Chondrocyte (in vitro differentiated cells): ENCODE measurements around the gene AGA. TPM values are rescaled to one million over a fixed set of nuclear protein-coding genes. Genes with fewer than 3 reads are reported as not detected.

Experiments used
- DNase-seq: peaks from one replicate; pipeline ENCODE4 v3.0.0; 2021; ENCODE audit warnings: mixed read lengths, low spot score
- H3K27ac Mint-ChIP-seq: one replicate; pipeline ENCODE4 v1.8.0; 2021; ENCODE audit warnings: mild to moderate bottlenecking, moderate library complexity, mixed read lengths; ENCODE audit not compliant: unreplicated experiment
- H3K27me3 Mint-ChIP-seq: 2 replicates; pipeline ENCODE4 v1.8.0; 2021; ENCODE audit warnings: low read depth, mixed read lengths
- H3K36me3 Mint-ChIP-seq: 2 replicates; pipeline ENCODE4 v1.8.0; 2021; ENCODE audit warnings: low read depth, mixed read lengths
- H3K4me1 Mint-ChIP-seq: 2 replicates; pipeline ENCODE4 v1.8.0; 2021; ENCODE audit warnings: low read depth, mild to moderate bottlenecking, mixed read lengths
- H3K4me3 Mint-ChIP-seq: one replicate; pipeline ENCODE4 v1.8.0; 2021; ENCODE audit warnings: mild to moderate bottlenecking, moderate library complexity, mixed read lengths; ENCODE audit not compliant: unreplicated experiment
- H3K9me3 Mint-ChIP-seq: 2 replicates; pipeline ENCODE4 v1.8.0; 2021; ENCODE audit warnings: low read depth, mixed read lengths
- total RNA-seq: library from RNA; stranded (reverse); gene quantifications from 3 replicates; pipeline ENCODE4 v1.2.1, GENCODE V29; 2021
- TF ChIP-seq, protein P1 (sequence below): fragments of 200-600 bp; sonication (generic); IDR thresholded peaks from 2 replicates; pipeline ENCODE4 v1.5.0; 2021; ENCODE audit warnings: antibody characterized with exemption, mild to moderate bottlenecking, moderate library complexity

AGA gene
- total RNA-seq, 1 donor from 2014 or later = 26.2 TPM

GRCh38 chr4:177485528-177485927, 43.3 kb upstream of the AGA start:
- H3K4me1 Mint-ChIP-seq = no peaks in the 10 kb centered on the region
- no peak overlapping the region for H3K4me3 Mint-ChIP-seq
- no peaks in the 10 kb centered on the region for H3K36me3 Mint-ChIP-seq
- TF ChIP-seq, protein P1, sequence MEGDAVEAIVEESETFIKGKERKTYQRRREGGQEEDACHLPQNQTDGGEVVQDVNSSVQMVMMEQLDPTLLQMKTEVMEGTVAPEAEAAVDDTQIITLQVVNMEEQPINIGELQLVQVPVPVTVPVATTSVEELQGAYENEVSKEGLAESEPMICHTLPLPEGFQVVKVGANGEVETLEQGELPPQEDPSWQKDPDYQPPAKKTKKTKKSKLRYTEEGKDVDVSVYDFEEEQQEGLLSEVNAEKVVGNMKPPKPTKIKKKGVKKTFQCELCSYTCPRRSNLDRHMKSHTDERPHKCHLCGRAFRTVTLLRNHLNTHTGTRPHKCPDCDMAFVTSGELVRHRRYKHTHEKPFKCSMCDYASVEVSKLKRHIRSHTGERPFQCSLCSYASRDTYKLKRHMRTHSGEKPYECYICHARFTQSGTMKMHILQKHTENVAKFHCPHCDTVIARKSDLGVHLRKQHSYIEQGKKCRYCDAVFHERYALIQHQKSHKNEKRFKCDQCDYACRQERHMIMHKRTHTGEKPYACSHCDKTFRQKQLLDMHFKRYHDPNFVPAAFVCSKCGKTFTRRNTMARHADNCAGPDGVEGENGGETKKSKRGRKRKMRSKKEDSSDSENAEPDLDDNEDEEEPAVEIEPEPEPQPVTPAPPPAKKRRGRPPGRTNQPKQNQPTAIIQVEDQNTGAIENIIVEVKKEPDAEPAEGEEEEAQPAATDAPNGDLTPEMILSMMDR = no peak
- no peak for DNase-seq
- H3K9me3 Mint-ChIP-seq = no peaks in the 10 kb centered on the region
- no peaks in the 10 kb centered on the region for H3K27me3 Mint-ChIP-seq
- no peak overlapping the region for H3K27ac Mint-ChIP-seq

GRCh38 chr4:177484613-177485021, 42.4 kb upstream of the AGA start:
- H3K27me3 Mint-ChIP-seq = no peaks in the 10 kb centered on the region
- H3K4me1 Mint-ChIP-seq = no peaks in the 10 kb centered on the region
- no peak overlapping the region for H3K27ac Mint-ChIP-seq
- no peaks in the 10 kb centered on the region for H3K9me3 Mint-ChIP-seq
- no peaks in the 10 kb centered on the region for H3K36me3 Mint-ChIP-seq
- no peak for DNase-seq
- H3K4me3 Mint-ChIP-seq = no peak overlapping the region
- TF ChIP-seq, protein P1 = no peak

DNA sequence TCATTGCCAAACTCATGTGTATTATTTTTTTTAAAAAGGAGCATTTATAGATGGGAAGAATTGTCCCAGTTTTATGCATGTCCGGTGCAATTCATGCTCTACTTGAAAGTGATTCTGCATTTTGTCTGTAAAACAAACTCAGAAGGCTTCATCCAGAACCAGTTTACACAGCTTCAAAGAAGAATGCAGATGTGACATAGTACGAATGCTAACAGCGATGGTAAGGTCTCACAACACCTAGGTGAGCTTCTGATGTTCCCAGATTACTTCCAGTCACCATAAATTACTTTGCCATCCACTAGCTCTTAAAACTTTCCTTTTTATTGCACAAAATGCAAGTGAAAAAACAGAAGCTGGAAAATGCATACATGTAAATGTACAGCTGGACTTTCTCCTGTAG, 41.5 kb upstream of the AGA start:
- Mint-ChIP-seq H3K4me3 (no peak overlapping the region), H3K36me3 (no peaks in the 10 kb centered on the region), H3K27me3 (no peaks in the 10 kb centered on the region), H3K27ac (no peak overlapping the region), H3K9me3 (no peaks in the 10 kb centered on the region), H3K4me1 (no peaks in the 10 kb centered on the region)
- TF ChIP-seq, protein P1 = no peak
- no peak for DNase-seq

- no peaks in the 10 kb centered on the region for H3K36me3 Mint-ChIP-seq
- TF ChIP-seq, protein P1 = no peak
- H3K9me3 Mint-ChIP-seq = no peaks in the 10 kb centered on the region
- no peak overlapping the region for H3K4me3 Mint-ChIP-seq
- no peaks in the 10 kb centered on the region for H3K27me3 Mint-ChIP-seq
- H3K27ac Mint-ChIP-seq = no peak overlapping the region
- H3K4me1 Mint-ChIP-seq = no peaks in the 10 kb centered on the region
- DNase-seq = no peak
Measured at GRCh38 chr4:177483271-177483670, 41.0 kb upstream of the AGA start.

DNA sequence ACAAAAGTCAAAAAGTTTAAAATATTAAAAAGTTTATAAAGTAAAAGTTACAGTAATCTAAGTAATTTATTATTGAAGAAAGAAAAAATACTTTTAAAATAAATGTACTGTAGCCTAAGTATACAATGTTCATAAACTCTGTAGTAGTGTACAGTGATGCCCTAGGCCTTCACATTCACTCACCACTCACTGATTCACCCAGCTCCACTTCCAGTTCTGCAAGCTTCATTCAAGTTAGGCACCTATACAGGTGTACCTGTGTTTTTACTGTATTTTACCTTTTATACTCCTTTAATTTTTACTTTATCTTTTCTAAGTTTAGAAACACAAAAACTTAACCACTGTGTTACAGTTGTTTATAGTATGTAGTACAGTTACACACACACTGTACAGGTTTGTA, 40.1 kb upstream of the AGA start:
- DNase-seq = no peak
- H3K36me3 Mint-ChIP-seq = no peaks in the 10 kb centered on the region
- TF ChIP-seq, protein P1 = no peak
- H3K4me1 Mint-ChIP-seq = no peaks in the 10 kb centered on the region
- H3K27me3 Mint-ChIP-seq = no peaks in the 10 kb centered on the region
- no peak overlapping the region for H3K4me3 Mint-ChIP-seq
- H3K27ac Mint-ChIP-seq = no peak overlapping the region
- no peaks in the 10 kb centered on the region for H3K9me3 Mint-ChIP-seq
